Stimulated activated CD8-positive, alpha-beta memory T cell treated with anti-CD3 and anti-CD28 coated beads, Interleukin-15, amount 100 ng/mL, for 24 hours (primary cell): ENCODE measurements around the gene RAB40B.

Experiments
- DNase-seq: peaks from one replicate; pipeline ENCODE4 v3.0.0-alpha.2; 2020; ENCODE audit warnings: low read depth

The RAB40B gene

DNA sequence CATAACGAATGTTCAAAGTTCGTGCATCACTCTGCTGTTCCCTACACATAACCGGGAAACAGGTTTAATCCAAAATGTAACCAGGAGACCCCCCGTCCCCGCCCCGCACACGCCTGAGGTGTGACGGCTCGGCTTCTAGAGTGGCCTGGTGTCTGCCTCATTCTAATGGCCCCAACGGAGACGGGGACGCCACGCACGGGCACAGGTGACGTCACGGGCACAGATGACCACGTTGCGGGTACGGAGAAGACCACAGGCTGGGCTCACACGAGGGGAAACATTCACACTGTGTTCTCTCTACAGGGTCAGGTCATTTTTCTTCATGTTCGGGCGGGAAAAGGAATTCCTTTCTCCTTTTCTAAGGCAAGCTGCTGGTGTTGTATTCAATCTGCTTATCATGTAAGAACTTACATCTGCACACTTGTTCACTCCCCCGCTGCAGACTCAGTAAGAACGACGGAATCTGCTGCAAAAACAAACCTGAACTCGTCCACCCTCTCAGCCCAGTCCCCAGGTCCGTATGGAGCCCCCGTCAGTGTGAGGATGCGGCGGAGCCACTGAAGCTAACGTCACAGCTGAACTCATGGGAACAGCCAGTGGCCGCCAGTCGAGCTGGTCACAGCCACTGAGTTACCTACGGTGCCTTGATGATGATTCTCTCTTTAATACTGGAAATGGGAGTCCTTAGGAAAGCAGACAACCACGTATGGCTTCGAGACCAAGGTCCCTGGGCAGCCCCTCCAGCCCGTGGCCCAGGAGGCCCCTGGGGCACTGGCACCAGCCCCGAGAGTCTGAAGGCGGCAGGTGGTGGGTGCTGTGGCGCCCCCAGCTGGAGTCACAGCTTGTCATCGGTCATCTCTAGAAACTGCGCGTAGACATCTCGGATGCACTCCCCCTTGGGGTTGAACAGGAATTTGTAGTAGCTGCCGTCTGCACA lies 83.1 kb downstream of the RAB40B start:
- DNase-seq = no peak

DNA sequence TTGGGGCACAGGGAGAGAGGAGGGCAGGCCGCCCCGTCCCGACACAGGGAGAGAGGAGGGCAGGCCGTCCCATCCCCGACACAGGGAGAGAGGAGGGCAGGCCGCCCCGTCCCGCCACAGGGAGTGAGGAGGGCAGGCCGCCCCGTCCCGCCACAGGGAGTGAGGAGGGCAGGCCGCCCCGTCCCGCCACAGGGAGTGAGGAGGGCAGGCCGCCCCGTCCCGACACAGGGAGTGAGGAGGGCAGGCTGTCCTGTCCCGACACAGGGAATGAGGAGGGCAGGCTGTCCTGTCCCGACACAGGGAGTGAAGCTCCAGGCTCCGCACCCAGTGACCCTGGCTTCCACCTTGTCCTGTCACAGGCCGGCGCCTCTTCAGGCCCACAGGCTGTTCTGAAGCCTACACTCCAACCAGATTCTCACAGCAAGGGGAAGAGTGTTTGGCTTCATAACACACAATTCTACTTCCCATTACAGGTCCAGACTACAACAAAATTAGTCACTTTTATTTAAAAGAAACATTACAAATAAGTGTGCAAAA lies 84.3 kb downstream of the RAB40B start:
- no peak for DNase-seq

DNA sequence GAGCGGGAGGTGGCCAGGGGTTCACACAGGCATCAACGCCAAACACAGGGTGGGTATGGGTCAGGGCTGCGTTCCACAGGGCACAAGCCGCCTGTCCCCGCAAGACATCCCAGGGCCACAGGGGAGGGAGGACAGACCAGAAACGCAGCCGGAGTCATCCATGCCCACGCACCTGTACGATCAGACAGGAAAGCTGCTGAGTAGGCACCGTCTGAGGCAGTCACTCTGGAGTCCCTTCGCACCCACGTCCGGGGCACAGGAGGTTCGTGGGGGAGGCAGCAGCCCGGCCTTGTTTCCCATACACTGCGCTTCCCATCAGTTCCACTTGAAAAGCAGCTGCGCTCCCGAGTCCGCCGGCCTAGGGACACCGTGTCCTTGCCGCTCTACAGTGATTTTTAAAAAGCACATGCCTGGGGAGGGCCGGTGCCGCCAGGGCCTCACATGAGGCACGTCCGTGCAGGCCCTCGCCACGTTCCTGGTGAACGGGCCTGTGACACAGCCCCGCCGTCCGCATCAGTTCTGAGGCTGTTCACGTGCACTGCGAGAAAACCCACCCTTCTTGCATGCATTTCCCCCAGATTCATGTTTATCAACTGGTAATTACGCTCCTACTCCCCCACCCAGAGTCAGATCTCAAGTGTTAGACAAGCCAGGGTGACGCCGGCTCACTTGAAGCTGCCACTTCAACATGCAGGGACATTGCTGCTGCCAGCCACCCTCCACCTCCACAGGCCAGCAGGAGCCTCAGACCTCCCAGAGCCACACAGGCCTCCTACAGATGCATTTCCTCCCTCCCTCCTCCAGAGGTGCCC lies 85.0 kb downstream of the RAB40B start:
- DNase-seq = no peak

DNA sequence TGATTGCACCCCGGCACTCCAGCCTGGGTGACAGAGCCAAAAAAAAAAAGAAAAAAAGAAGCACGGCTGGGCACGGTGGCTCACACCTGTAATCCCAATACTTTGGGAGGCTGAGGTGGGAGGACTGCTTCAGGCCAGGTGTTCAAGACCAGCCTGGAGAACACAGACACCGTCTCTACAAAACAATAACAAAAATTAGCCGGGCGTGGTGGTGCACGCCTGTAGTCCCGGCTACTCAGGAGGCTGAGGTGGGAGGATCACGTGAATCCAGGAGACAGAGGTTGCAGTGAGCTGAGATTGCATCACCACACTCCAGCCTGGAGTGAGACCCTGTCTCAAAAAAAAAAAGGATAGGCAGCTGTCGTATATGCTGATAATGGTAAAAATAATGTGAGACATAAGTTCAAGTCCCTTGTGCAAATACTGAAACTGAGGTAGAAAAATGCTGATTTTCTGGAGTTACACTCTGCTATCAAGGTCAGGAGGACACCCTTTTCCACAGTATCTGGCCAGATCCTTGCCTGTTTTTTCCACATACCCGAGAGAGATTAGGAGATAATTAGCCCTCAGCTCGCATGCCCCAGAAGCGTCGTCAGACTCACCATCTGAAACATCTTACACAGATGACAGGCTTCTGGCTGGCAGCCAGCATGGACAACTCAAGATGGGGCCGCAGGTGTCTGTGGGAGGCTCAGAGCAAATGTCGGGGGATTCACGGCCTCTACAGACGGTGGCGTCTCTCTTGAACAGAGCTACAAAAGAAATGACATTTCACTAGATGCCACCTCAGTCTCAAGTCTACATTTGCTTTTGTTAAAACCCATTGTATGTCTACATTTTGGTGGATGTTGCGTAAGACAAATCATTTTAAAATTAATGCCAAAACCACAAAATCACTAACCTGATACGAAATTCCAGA lies 87.1 kb downstream of the RAB40B start:
- DNase-seq = no peak

DNA sequence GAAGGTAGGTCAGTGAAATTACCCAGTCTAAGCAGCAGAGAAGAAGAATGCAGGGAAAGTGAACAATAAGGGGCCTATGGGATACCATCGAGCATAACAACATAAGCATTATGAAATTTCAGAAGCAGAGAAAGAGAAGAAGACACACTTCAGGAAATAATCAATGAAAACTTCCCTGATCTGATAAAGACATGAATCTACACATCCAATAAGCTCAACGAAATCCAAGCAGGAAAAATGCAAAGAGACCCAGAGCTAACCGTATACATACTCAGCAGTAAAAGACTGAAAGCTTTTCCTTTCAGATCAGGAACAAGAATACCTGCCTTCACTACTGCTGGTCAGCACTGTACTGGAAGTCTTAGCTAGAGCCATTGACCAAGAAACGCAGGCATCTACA lies 88.8 kb downstream of the RAB40B start:
- no peak for DNase-seq

DNA sequence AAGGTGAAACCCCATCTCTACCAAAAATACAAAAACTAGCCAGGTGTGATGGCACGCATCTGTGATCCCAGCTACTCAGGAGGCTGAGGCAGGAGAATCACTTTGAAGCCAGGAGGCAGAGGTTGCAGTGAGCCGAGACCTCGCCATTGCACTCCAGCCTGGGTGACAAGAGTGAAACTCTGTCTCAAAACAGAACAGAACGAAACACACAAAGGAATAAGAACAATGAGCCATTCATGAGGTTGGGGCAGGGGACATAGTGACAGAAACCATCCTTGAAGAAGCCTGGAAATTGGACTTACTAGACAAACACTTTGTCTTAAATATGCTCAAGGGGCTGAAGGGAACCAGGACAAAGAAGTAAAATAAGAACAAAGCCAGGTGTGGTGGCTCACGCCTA lies 89.7 kb downstream of the RAB40B start:
- DNase-seq = no peak

DNA sequence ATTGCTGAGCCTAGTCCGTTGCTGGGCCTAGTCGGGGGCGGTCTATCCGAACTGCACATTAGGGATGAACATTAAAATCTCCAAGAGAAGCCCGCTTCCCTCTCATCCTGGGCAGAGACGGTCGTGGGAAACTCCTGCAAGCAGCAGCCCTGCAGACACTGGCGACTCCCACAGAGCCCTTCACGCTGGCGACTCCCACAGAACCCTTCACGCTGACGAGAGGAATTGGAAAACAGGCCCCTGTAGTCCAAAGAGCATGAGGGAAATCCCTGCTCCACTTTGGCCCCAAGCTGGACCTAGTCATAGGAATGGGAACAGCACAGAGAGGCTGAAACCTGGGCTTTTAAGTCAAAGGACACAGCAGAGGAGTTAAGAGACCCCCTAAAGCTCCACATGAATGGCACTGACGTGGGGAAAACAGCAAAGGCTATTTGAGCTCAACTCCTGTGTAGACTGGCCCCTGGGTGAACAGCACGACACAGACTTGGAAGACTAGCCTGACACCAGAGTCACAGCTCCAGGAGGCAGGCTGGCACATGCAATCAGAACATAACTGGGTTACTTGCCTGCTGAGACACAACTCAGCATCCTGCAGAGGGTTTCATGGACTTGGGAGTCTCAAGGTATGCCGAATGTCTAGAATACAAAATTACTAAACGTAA lies 92.4 kb downstream of the RAB40B start:
- no peak for DNase-seq
